HepG2 (cell line): ENCODE measurements around the gene TK2. TPM values are rescaled to one million over a fixed set of nuclear protein-coding genes. Genes with fewer than 3 reads are reported as not detected.

Source experiments
- ATAC-seq: fragments of 200-7000 bp; cut with Tn5 transposase; 3 replicates; pipeline ENCODE4 v1.9.1; 2020; ENCODE audit warnings: mild to moderate bottlenecking, moderate library complexity
- BruUV-seq: library from RNA; stranded (reverse); fragments of 400-500 nt; replicated peaks from 2 replicates; lab custom pipeline; 2021; lab: Mats Ljungman, UMichigan
- CTCF ChIA-PET: fragments of 300-600 bp; formaldehyde crosslinking; extraction: SDS; loops from one replicate; lab custom pipeline; 2021; ENCODE audit warnings: low total read pairs, inconsistent platforms, low intra/inter-chr PET ratio; lab: Yijun Ruan, JAX
- POLR2A ChIA-PET: fragments of 350-600 bp; sonication (Branson Sonifier 250); formaldehyde crosslinking; loops from one replicate; lab custom pipeline; 2020; ENCODE audit warnings: antibody characterized with exemption, inconsistent platforms; lab: Yijun Ruan, JAX
- DNase-seq: peaks from one replicate; pipeline ENCODE4 v3.0.0-alpha.2; 2015; ENCODE audit warnings: low spot score
- FAIRE-seq: peaks from 3 replicates; lab custom pipeline; 2011; peaks lifted over from hg19 to GRCh38; lab: Jason Lieb, UNC
- H2AFZ ChIP-seq: one replicate; pipeline ENCODE4 v1.6.1; 2011; ENCODE audit warnings: low read length, inconsistent platforms
- H3K27ac ChIP-seq: fragments of 300-600 bp; 3 replicates; pipeline ENCODE4 v1.8.0; 2011; ENCODE audit warnings: mixed run types, mild to moderate bottlenecking, mixed read lengths, low read length, inconsistent platforms; ENCODE audit not compliant: insufficient read depth; ENCODE audit errors: extremely low read length
- H3K27me3 ChIP-seq, 2 experiments: fragments of 200-600 bp in 1 of 2; 2 replicates in 1 of 2; 3 replicates in 1 of 2; pipeline versions ENCODE4 v1.6.0 to v1.8.0; 2011; ENCODE audit warnings: low read length in 2 of 2, mild to moderate bottlenecking in 2 of 2, moderate library complexity in 2 of 2, inconsistent platforms in 1 of 2; ENCODE audit not compliant: insufficient read depth in 2 of 2, control insufficient read depth in 1 of 2
- H3K36me3 ChIP-seq, 2 experiments: fragments of 200-600 bp in 1 of 2; replicated peaks in 1 of 2; 2 replicates in 1 of 2; 3 replicates in 1 of 2; pipeline versions ENCODE4 v1.5.1 to v1.8.0; 2011; ENCODE audit warnings: low read length in 2 of 2, inconsistent platforms in 1 of 2; ENCODE audit not compliant: insufficient read depth in 2 of 2, control insufficient read depth in 1 of 2
- H3K4me1 ChIP-seq: 2 replicates; pipeline ENCODE4 v1.5.1; 2012; ENCODE audit warnings: low read length, inconsistent platforms; ENCODE audit not compliant: insufficient read depth
- H3K4me2 ChIP-seq: 2 replicates; pipeline ENCODE4 v1.6.0; 2011; ENCODE audit warnings: low read depth, low read length, inconsistent platforms
- H3K4me3 ChIP-seq, 3 experiments: fragments of 200-600 bp in 1 of 3; sonication (generic), shearing (Covaris generic) in 1 of 3; replicated peaks in 1 of 3; 2 replicates each; pipeline ENCODE4 v1.5.1; 2011 to 2016; ENCODE audit warnings: low read length in 3 of 3, inconsistent platforms in 2 of 3, low read depth in 2 of 3, mild to moderate bottlenecking in 2 of 3, control low read depth in 1 of 3, mixed read lengths in 1 of 3; ENCODE audit not compliant: insufficient read depth in 1 of 3
- H3K79me2 ChIP-seq: one replicate; pipeline ENCODE4 v1.6.1; 2011; ENCODE audit warnings: low read length, inconsistent platforms; ENCODE audit not compliant: insufficient read depth
- H3K9ac ChIP-seq: 2 replicates; pipeline ENCODE4 v1.6.0; 2011; ENCODE audit warnings: mild to moderate bottlenecking, low read depth, low read length, inconsistent platforms; ENCODE audit not compliant: insufficient read depth
- H3K9me3 ChIP-seq: 2 replicates; pipeline ENCODE4 v1.5.1; 2012; ENCODE audit warnings: mild to moderate bottlenecking, low read length
- H4K20me1 ChIP-seq: 2 replicates; pipeline ENCODE4 v1.6.0; 2011; ENCODE audit warnings: inconsistent platforms, mild to moderate bottlenecking, low read length, moderate library complexity; ENCODE audit not compliant: insufficient read depth
- AGO1 ChIP-seq: fragments of 200-400 bp; formaldehyde crosslinking; IDR thresholded peaks from 2 replicates; pipeline ENCODE4 v1.6.1; 2017; ENCODE audit warnings: mild to moderate bottlenecking, low read depth, low read length, moderate library complexity; ENCODE audit not compliant: poor library complexity, severe bottlenecking
- POLR2G ChIP-seq: fragments of 200-400 bp; formaldehyde crosslinking; IDR thresholded peaks from 2 replicates; pipeline ENCODE4 v1.6.1; 2018; ENCODE audit warnings: mild to moderate bottlenecking, low read depth, low read length, moderate library complexity
- ZNF121 ChIP-seq: sonication (generic); formaldehyde crosslinking; IDR thresholded peaks from 2 replicates; pipeline ENCODE4 v1.5.0; 2020; ENCODE audit warnings: mild to moderate bottlenecking, missing genetic modification reagents
- ZNF713 ChIP-seq: sonication (generic); formaldehyde crosslinking; IDR thresholded peaks from 2 replicates; pipeline ENCODE4 v1.4.0; 2020; ENCODE audit warnings: mild to moderate bottlenecking, missing genetic modification reagents
- ZSCAN22 ChIP-seq: sonication (generic); formaldehyde crosslinking; IDR thresholded peaks from 2 replicates; pipeline ENCODE4 v1.4.0; 2020; ENCODE audit warnings: mild to moderate bottlenecking, missing genetic modification reagents
- whole genome bisulfite sequencing: methylation state at CpG from one replicate; pipeline ENCODE4 v1.1.6; 2017; ENCODE audit warnings: low lambda C conversion rate; 5-methylcytosine and 5-hydroxymethylcytosine counted together
- in situ Hi-C: cut with HindIII; loops from 2 replicates; pipeline ENCODE4 v1.10.0; 2017; ENCODE audit warnings: low pct_unique_long_range_greater_than_20kb; ENCODE audit not compliant: extremely low pct_ligation_motif_present
- intact Hi-C: fragments of 100-400 bp; cut with micrococcal nuclease; formaldehyde crosslinking; loops from one replicate; pipeline ENCODE4 v1.10.0; 2022; ENCODE audit not compliant: unreplicated experiment
- polyA plus RNA-seq, 8 experiments: library from polyadenylated mRNA; depleted of rRNA in 3 of 8; stranded (reverse) in 7 of 8; unstranded in 1 of 8; fragments of >200 nt; fragmentation: Illumina TruSeq in 4 of 8; extraction: Trizol in 4 of 8; gene quantifications; 2 replicates each; pipeline versions ENCODE4 v1.2.1 to v1.2.3, GENCODE V29; 2011 to 2016; ENCODE audit warnings: low read depth in 4 of 8, missing spikeins in 1 of 8, mixed read lengths in 1 of 8; ENCODE audit not compliant: insufficient read depth in 1 of 8
- total RNA-seq, 5 experiments: library from RNA; depleted of rRNA; stranded (reverse); fragments of >200 nt; fragmentation: Illumina TruSeq; extraction: Trizol; gene quantifications; 2 replicates each; pipeline ENCODE4 v1.2.3, GENCODE V29; 2016; ENCODE audit warnings: low read depth in 1 of 5
- TF ChIP-seq, protein P1 (sequence below): sonication (generic); formaldehyde crosslinking; IDR thresholded peaks from 2 replicates; pipeline ENCODE4 v1.5.0; 2020; ENCODE audit warnings: mild to moderate bottlenecking, missing genetic modification reagents

TK2 gene
- total and polyA plus RNA-seq, 2 of the 13 experiments (the other 11 are each of a cell fraction or from before 2014, with no cell fraction given): 18.7 to 21.0 TPM

DNA sequence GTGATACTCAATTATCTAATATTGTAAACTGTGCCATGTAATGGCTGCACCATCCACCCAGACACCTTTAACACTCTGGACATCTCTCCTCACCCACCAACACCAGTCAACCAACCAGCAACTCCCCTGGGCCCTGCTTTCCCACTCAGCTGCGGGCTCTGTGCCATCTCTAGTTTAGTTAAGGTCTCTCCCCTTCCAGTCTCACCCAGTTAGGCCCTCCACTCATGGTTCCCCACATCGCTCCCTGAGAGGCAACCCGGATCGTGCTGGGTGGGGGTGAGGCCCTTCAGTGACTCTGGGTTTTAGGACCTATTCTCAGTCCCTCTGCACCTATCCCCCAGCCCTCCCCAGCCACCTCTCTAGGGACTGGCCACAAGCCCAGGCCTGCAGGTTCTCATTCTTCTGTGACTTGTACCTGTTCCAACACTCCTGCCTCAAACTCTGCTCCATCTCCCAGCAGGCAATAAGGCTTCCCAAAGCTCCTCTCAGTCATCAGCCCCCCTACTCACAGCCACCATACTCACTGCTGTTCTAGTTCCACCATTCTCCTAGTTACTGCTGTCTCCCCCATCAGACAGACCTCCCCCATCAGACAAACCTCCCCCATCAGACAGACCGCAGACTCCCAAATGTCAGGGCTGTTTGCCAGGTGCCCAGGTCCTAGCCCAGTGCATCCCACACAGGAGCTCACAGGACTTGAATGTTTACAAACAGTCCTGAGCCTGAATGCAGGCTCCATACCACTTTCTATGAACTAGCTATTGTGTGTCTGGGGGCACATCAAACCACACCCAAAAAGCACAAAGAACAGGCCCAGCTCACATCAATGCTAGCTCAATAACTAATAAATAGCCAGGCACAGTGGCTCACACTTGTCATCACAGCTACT is 2.6 kb downstream of the TK2 start:
- DNase-seq (no peak), FAIRE-seq (no peak), ATAC-seq (no peak)
- Histone ChIP-seq H3K4me2 (no peak overlapping the region), H3K27me3 (no peaks in the 10 kb centered on the region), H3K9ac (no peak overlapping the region), H3K4me3 (no peak overlapping the region), H3K27ac (no peak overlapping the region), H3K36me3 (no peaks in the 10 kb centered on the region; a peak in 2 of 5 replicates), H3K9me3 (no peaks in the 10 kb centered on the region), H3K4me1 (peaks cover 37% of the 10 kb centered on the region), H4K20me1 (no peaks in the 10 kb centered on the region), H3K79me2 (no peaks in the 10 kb centered on the region), H2AFZ (no peak overlapping the region)
- ChIA-PET POLR2A (interaction anchor here (2.0 to 2.2 kb wide), 2 partner anchors 11 to 30 kb away, joined by 5 to 6 read pairs; no protein-coding TSS in a partner anchor), CTCF (no interaction called here)
- intact Hi-C loops: no loop called here
- in situ Hi-C loops: no loop called here
- 97% methylated on average over 5 of the region's 5 CpGs for WGBS
- no TSS peak for BruUV-seq
- TF ChIP-seq, protein P1, sequence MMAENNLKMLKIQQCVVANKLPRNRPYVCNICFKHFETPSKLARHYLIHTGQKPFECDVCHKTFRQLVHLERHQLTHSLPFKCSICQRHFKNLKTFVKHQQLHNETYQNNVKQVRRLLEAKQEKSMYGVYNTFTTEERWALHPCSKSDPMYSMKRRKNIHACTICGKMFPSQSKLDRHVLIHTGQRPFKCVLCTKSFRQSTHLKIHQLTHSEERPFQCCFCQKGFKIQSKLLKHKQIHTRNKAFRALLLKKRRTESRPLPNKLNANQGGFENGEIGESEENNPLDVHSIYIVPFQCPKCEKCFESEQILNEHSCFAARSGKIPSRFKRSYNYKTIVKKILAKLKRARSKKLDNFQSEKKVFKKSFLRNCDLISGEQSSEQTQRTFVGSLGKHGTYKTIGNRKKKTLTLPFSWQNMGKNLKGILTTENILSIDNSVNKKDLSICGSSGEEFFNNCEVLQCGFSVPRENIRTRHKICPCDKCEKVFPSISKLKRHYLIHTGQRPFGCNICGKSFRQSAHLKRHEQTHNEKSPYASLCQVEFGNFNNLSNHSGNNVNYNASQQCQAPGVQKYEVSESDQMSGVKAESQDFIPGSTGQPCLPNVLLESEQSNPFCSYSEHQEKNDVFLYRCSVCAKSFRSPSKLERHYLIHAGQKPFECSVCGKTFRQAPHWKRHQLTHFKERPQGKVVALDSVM (CRISPR knock-in tag): 0 out of 2 replicates have a peak, but pooled peaks have one; percentile 16
- no peak for TF ChIP-seq AGO1
- peak; percentile 97 for TF ChIP-seq ZSCAN22 (CRISPR knock-in tag)
- no peak for TF ChIP-seq POLR2G
- TF ChIP-seq ZNF713 (CRISPR knock-in tag): no peak
- TF ChIP-seq ZNF121 (CRISPR knock-in tag): peak; percentile 37; the same call in 1 of the 2 replicates
